NCI-H1694 treated with DMSO at 0.1 percent for 48 hours (cell line): ENCODE data around the gene FGA.
A peak's percentile ranks its signal among the peaks of the same experiment; 100 is the strongest.

ENCODE experiments used
- DNase-seq: peaks from one replicate; lab custom pipeline; 2025; lab: John Stamatoyannopoulos, UW

The FGA gene

GRCh38 chr4:154578919-154579318 is 11.6 kb downstream of the FGA start:
- no peak for DNase-seq

- no peak for DNase-seq
Observed at GRCh38 chr4:154577324-154577723, 13.2 kb downstream of the FGA start.

DNA sequence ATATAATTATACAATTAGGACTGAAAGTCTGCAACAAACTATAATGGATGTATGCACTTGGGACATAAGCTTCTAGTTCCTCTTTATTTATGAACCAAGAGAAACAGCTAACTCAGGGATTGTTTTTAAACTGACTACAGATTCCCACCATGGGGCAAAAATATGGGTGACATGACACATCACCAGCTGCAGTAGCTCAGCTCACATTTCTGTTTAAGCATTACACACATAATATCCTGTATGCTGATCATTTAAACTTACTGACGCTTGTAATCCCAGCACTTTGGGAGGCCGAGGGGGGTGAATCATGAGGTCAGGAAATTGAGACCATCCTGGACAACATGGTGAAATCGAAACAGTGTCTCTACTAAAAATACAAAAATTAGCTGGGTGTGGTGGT is 16.2 kb downstream of the FGA start:
- DNase-seq, result no peak

- no peak for DNase-seq
Observed at GRCh38 chr4:154573190-154573870, 17.2 kb downstream of the FGA start.

DNA sequence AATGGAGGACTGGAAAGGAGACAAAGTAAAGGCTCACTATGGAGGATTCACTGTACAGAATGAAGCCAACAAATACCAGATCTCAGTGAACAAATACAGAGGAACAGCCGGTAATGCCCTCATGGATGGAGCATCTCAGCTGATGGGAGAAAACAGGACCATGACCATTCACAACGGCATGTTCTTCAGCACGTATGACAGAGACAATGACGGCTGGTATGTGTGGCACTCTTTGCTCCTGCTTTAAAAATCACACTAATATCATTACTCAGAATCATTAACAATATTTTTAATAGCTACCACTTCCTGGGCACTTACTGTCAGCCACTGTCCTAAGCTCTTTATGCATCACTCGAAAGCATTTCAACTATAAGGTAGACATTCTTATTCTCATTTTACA is 21.0 kb downstream of the FGA start:
- DNase-seq, result no peak

DNA sequence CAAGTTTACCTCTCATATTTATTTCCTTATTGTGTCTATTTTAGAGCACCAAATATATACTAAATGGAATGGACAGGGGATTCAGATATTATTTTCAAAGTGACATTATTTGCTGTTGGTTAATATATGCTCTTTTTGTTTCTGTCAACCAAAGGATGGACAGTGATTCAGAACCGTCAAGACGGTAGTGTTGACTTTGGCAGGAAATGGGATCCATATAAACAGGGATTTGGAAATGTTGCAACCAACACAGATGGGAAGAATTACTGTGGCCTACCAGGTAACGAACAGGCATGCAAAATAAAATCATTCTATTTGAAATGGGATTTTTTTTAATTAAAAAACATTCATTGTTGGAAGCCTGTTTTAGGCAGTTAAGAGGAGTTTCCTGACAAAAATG is 21.5 kb downstream of the FGA start:
- DNase-seq, result no peak

- DNase-seq, result no peak
Observed at GRCh38 chr4:154566639-154567204, 23.8 kb downstream of the FGA start.

DNA sequence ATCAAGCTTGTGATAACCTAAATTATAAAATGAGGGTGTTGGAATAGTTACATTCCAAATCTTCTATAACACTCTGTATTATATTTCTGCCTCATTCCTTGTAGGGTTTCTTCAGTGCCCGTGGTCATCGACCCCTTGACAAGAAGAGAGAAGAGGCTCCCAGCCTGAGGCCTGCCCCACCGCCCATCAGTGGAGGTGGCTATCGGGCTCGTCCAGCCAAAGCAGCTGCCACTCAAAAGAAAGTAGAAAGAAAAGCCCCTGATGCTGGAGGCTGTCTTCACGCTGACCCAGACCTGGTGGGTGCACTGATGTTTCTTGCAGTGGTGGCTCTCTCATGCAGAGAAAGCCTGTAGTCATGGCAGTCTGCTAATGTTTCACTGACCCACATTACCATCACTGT is 24.8 kb downstream of the FGA start:
- DNase-seq, result no peak

- no peak for DNase-seq
Observed at GRCh38 chr4:154564311-154564710, 26.2 kb downstream of the FGA start.

GRCh38 chr4:154562697-154563254 is 27.8 kb downstream of the FGA start, which contains the start of gene FGB:
FGB (plus strand) TSS chr4:154563011; CDS start chr4:154563019, 8 bp downstream.
- no peak for DNase-seq

DNA sequence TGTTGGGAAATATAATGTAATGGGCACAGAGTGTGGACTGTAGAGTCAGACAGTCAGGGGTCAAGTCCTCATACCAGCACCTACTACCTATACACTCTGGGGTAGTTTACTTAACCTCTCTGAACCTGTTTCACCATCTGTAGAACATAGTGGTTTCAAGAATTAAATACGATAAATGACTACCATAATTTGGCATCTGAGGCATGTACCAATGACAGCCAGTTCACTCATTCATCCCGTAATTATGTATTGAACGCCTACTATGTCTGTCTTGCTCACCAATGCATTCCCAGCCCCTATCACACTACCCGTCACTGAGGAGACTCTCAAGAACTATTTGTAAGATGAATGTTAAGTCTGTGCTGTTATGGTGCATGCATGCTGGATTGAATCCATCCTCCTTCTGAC is 29.7 kb downstream of the FGA start:
- DNase-seq, result no peak

DNA sequence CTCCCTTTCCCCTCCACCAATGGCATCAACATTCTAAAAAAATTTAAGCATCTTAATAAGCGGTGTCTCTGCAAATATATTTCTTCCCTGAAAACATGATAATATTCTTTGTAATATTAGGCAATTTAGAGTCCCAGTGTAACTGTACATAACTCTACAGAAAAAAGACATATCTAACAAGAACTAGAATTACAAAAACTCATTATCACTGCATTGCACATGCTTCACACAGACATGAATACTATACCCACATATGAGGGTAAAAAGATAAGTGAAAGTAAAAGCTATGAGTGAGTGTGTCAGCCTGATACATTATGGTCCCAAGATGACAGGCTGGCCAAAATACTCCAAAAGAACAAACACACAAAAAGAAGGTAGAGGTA is 30.1 kb downstream of the FGA start:
- no peak for DNase-seq

DNA sequence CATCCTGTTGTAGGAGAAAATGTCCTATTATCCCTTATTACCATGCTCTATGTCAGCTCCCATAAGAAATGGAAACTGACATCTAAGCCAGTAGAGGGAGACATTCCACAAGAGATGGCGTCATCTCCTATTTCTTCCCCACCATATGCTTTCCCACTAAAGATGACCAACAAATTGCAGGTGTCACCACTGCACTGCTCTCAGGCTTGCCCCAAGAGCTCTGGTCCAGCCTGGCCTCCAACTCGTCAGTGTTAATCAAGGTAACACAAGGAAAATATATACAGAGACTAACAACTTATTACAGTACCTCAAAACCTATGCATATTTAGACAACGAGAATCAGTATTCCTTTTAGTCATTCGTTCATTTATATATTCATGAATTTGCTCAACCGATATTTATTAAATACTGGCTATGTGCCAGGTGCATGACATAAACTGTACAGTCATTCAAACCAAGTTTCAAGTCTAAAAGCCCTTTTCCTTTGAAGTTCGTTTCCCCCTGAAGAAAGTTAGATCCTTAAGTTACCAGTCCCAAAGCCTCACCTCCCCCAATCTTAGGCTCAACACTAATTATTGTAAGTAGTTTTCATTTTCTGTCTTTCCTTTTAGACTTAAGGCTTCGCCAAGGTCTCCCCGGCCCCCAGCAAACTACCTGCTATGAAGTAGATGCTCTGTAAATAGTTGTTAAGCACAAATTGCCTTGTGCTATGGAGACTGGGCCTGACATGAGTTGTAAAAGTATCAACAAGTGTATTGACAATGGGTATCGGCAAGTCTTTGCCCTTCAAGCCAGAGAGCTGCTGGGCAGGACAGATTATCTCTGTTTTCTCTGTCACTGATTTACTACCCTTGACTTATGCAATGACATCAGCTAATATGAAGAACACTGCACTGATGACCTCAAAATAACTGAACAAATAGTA is 30.8 kb downstream of the FGA start:
- DNase-seq, result no peak

DNA sequence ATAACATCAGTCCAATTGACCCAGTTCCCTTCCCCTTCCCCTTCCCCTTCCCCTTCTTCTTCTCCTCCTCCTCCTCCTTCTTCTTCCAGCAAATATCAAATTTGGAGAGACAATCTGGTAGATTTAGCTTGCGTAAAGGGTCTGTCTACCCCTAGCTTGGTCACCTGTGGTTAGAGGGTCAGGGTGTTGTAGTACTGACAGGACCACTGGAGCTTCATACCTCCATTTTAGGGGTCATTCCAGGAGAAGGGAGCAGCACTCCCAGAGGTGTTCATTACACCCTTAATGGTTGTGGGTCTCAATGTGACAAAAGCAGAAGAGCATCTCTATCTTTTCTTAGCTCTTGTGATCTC is 31.4 kb downstream of the FGA start:
- no peak for DNase-seq

DNA sequence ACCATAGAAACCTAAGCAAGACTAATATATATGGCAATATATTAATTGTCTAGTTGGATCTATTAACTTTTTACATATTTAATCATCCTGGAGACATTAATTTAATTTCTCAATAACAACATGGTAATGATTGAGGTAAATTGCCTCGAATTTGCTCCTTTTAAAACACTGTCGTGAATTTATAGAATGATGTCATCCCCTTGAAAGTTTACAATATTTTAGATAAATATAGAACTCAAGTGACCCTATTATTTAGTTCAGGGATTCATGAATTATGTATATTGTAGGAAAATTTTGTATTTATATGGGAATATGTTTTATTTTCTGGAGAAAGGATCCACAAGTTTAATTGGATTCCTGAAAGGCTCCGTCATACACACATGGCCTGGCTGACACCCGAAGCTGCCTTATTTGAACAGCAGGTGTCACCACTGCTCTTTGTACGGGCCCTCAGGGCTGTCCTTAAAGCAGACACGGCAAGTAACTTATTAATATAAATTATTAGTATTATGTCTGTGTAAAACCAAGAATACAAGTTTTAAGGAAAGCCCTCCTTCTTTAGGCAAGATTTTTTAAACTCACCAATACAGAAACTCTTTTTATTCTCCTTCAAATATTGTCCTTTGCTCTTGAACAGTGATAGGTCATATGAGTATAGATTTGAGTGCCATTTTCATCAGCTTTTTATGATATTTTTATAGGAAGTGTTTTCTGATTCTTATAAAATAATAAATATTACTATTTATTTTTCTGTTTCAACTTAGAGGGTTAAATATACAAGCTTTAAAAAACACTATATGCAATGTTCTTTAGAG is 38.5 kb downstream of the FGA start:
- peak; percentile 18 for DNase-seq

GRCh38 chr4:154549894-154550790 is 40.4 kb downstream of the FGA start, which contains the start of gene PLRG1:
PLRG1 (minus strand) TSS chr4:154550400; CDS start chr4:154550308, 92 bp downstream.
- DNase-seq, result peak; percentile 84

DNA sequence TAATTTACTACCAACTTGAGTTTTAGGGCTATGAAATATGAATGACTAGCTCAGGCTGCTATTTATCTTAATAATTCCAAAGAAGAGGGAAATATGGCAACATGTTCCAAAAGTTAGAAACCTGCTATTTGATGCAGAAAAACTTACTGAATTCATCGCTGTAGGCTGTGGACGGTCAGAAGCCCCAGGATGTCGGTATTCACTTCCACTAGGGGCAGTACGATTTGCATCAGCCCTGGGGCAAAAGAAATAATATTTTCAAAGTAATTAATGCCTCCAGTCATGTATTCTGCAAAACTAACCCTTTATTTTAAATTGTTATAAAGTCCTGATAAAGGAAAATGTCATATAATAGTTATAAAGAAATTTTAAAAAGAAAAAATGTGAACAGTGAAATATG is 44.9 kb downstream of the FGA start:
- no peak for DNase-seq

- no peak for DNase-seq
Observed at GRCh38 chr4:154542271-154542879, 48.2 kb downstream of the FGA start.
